A549 (cell line): ENCODE results near the gene OR1F1. TPM values are rescaled to one million over a fixed set of nuclear protein-coding genes. Genes with fewer than 3 reads are reported as not detected.
A peak's percentile ranks its signal among the peaks of the same experiment; 100 is the strongest.

Experiments used
- ATAC-seq, 2 experiments: fragments of 200-7000 bp in 1 of 2; fragments of >200 bp in 1 of 2; cut with Nextera tagmentation in 1 of 2; cut with Tn5 transposase in 1 of 2; 3 replicates each; pipeline versions ENCODE4 v1.8.0 to v1.9.1; 2018 to 2020; ENCODE audit warnings: mild to moderate bottlenecking in 1 of 2, moderate library complexity in 1 of 2
- CTCF ChIA-PET: fragments of 300-600 bp; sonication (Branson Sonifier 250); formaldehyde crosslinking; extraction: SDS; loops from one replicate; lab custom pipeline; 2021; ENCODE audit warnings: antibody characterized with exemption, inconsistent platforms; lab: Yijun Ruan, JAX
- POLR2A ChIA-PET: fragments of 350-600 bp; formaldehyde crosslinking; extraction: SDS; loops from one replicate; lab custom pipeline; 2021; ENCODE audit warnings: antibody characterized with exemption, inconsistent platforms; lab: Yijun Ruan, JAX
- DNase-seq, 2 experiments: peaks; one replicate each; pipeline versions ENCODE4 v3.0.0 to v3.0.0-alpha.2; 2011 to 2016; ENCODE audit warnings: low read depth in 1 of 2, low spot score in 1 of 2
- FAIRE-seq: peaks from 2 replicates; lab custom pipeline; 2011; peaks lifted over from hg19 to GRCh38; lab: Jason Lieb, UNC
- H3K27ac ChIP-seq, 2 experiments: fragments of >200 bp; sonication (Bioruptor Twin); formaldehyde crosslinking; 3 replicates each; pipeline ENCODE4 v1.5.1; 2016 to 2017
- H3K4me1 ChIP-seq: fragments of >200 bp; sonication (Bioruptor Twin); formaldehyde crosslinking; 3 replicates; pipeline ENCODE4 v1.6.1; 2016
- H3K4me2 ChIP-seq: fragments of >200 bp; sonication (Bioruptor Twin); formaldehyde crosslinking; 3 replicates; pipeline ENCODE4 v1.6.1; 2016
- H3K4me3 ChIP-seq: fragments of >200 bp; sonication (Bioruptor Twin); formaldehyde crosslinking; 3 replicates; pipeline ENCODE4 v1.5.1; 2016
- H3K9me3 ChIP-seq: fragments of >200 bp; sonication (Bioruptor Twin); formaldehyde crosslinking; 3 replicates; pipeline ENCODE4 v1.6.1; 2016
- CEBPB ChIP-seq, 2 experiments: fragments of >200 bp in 1 of 2; sonication (Bioruptor Twin) in 1 of 2; formaldehyde crosslinking in 1 of 2; IDR thresholded peaks; 2 replicates each; pipeline ENCODE4 v1.6.1; 2012 to 2016
- CHD4 ChIP-seq: fragments of 200-600 bp; sonication (generic); IDR thresholded peaks from 2 replicates; pipeline ENCODE4 v1.6.1; 2016; ENCODE audit warnings: antibody characterized with exemption, mild to moderate bottlenecking, borderline replicate concordance
- FOSB ChIP-seq: fragments of 250-450 bp; sonication (Bioruptor Pico); IDR thresholded peaks from 2 replicates; pipeline ENCODE4 v1.5.0; 2020; ENCODE audit warnings: mild to moderate bottlenecking, moderate library complexity
- FOSL2 ChIP-seq, 2 experiments: fragments of 450-650 bp in 1 of 2; fragments of >200 bp in 1 of 2; sonication (Bioruptor Twin) in 1 of 2; formaldehyde crosslinking; IDR thresholded peaks; 2 replicates each; pipeline versions ENCODE4 v1.5.0 to v1.6.1; 2016 to 2020; ENCODE audit warnings: mild to moderate bottlenecking in 1 of 2, moderate library complexity in 1 of 2
- GATA3 ChIP-seq: IDR thresholded peaks from 2 replicates; pipeline ENCODE4 v1.6.1; 2012; ENCODE audit warnings: borderline replicate concordance
- HEYL ChIP-seq: fragments of 250-450 bp; sonication (Bioruptor Pico); IDR thresholded peaks from 2 replicates; pipeline ENCODE4 v1.8.0; 2021; ENCODE audit warnings: mild to moderate bottlenecking, moderate library complexity
- HOXA7 ChIP-seq: fragments of 250-450 bp; sonication (Bioruptor Pico); IDR thresholded peaks from 2 replicates; pipeline ENCODE4 v1.5.0; 2020; ENCODE audit warnings: mild to moderate bottlenecking, moderate library complexity
- JUN ChIP-seq, 2 experiments: fragments of >200 bp; sonication (Bioruptor Twin); formaldehyde crosslinking; IDR thresholded peaks; 2 replicates in 1 of 2; 3 replicates in 1 of 2; pipeline ENCODE4 v1.6.1; 2016 to 2017
- MAFK ChIP-seq: fragments of 450-650 bp; IDR thresholded peaks from 2 replicates; pipeline ENCODE4 v1.6.1; 2014; ENCODE audit not compliant: partially characterized antibody
- POLR2A ChIP-seq: IDR thresholded peaks from 2 replicates; pipeline ENCODE4 v1.6.1; 2012; ENCODE audit warnings: mild to moderate bottlenecking, low read length
- RFX5 ChIP-seq: fragments of 450-650 bp; IDR thresholded peaks from 2 replicates; pipeline ENCODE4 v1.7.1; 2014; ENCODE audit warnings: antibody characterized with exemption, mild to moderate bottlenecking, moderate library complexity
- TFCP2L1 ChIP-seq: fragments of 250-450 bp; sonication (Bioruptor Pico); IDR thresholded peaks from 2 replicates; pipeline ENCODE4 v1.5.0; 2021; ENCODE audit warnings: mild to moderate bottlenecking
- WGBS: methylation state at CpG from one replicate; pipeline ENCODE4 v1.1.6; 2017; ENCODE audit errors: missing lambda C conversion rate; 5-methylcytosine and 5-hydroxymethylcytosine counted together
- polyA plus RNA-seq, 4 experiments: library from polyadenylated mRNA; depleted of rRNA in 3 of 4; stranded (reverse); fragments of >200 nt; fragmentation: RNase III in 1 of 4; extraction: RNeasy Plus Mini Kit Qiagen cat#74134 plus additional on column Dnase treatment in 1 of 4; gene quantifications; 2 replicates in 3 of 4; 3 replicates in 1 of 4; pipeline ENCODE4 v1.2.3, GENCODE V29; 2011 to 2017
- TF ChIP-seq, protein P1 (sequence below): fragments of >200 bp; sonication (Bioruptor Twin); formaldehyde crosslinking; IDR thresholded peaks from 2 replicates; pipeline ENCODE4 v1.6.1; 2016
- TF ChIP-seq, protein P2 (sequence below): fragments of 250-450 bp; sonication (Bioruptor Pico); IDR thresholded peaks from 2 replicates; pipeline ENCODE4 v1.5.0; 2020; ENCODE audit warnings: low read depth, mild to moderate bottlenecking, moderate library complexity
- TF ChIP-seq, protein P3 (sequence below): fragments of 250-450 bp; sonication (Bioruptor Pico); IDR thresholded peaks from 2 replicates; pipeline ENCODE4 v1.5.0; 2021; ENCODE audit warnings: mild to moderate bottlenecking, moderate library complexity, borderline replicate concordance
- TF ChIP-seq, protein P4 (sequence below): fragments of >200 bp; sonication (Bioruptor Twin); formaldehyde crosslinking; IDR thresholded peaks from 3 replicates; pipeline ENCODE4 v1.6.1; 2016
- TF ChIP-seq, protein P5 (sequence below): fragments of 200-600 bp; sonication (generic); IDR thresholded peaks from 2 replicates; pipeline ENCODE4 v1.6.1; 2016; ENCODE audit warnings: antibody characterized with exemption, mild to moderate bottlenecking, moderate library complexity
- TF ChIP-seq, protein P6 (sequence below): IDR thresholded peaks from 2 replicates; pipeline ENCODE4 v1.6.1; 2012

OR1F1 gene
- polyA plus RNA-seq, 2 of the 4 experiments (the other 2 are of a cell fraction): 0.31 to 1.3 TPM

DNA sequence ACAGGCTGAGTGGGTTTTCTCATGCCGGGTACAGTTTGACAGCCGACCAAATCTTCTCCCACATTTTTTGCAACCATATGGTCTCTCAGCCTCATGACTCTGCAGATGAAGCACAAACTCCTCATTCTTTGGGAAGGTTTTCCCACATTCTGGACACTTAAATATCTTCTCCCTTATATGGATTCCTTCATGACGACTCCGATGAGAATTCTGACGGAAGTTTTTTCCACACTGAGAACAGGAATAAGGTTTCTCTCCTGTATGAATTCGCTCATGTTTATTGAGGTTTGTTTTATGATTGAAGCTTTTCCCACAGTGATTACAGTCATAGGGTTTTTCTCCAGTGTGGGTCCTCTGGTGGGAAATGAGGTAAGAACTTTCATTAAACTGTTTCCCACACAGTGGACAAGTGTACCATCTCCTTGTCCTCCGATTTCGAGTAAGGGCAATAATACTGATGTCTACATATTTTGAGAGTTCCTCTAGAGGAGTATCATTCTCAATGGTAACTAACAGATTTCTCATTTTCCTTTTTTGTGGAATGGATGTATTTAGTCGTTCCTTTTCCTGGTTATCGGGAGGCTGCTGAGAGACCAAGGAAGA, 36.0 kb downstream of the OR1F1 start:
- no peak for FAIRE-seq
- ChIA-PET POLR2A (no interaction called here), CTCF (interaction anchor here (0.6 to 1.0 kb wide), 2 partner anchors 18 to 24 kb away, joined by 3 read pairs; no protein-coding TSS in a partner anchor)
- Histone ChIP-seq H3K4me1 (no peaks in the 10 kb centered on the region), H3K4me2 (no peak overlapping the region), H3K27ac (no peak overlapping the region), H3K4me3 (no peak overlapping the region), H3K9me3 (peaks cover 97% of the 10 kb centered on the region)
- 90% methylated on average over 10 of the region's 10 CpGs for WGBS
- no peak for ATAC-seq
- DNase-seq: peak in 1 of 2 experiments; percentile 45
- no peak for TF ChIP-seq HOXA7 (CRISPR knock-in tag)
- TF ChIP-seq GATA3: peak; percentile 38; the same call in 1 of the 2 replicates
- TF ChIP-seq RFX5: no peak
- TF ChIP-seq HEYL (CRISPR knock-in tag): no peak
- TF ChIP-seq, protein P1, sequence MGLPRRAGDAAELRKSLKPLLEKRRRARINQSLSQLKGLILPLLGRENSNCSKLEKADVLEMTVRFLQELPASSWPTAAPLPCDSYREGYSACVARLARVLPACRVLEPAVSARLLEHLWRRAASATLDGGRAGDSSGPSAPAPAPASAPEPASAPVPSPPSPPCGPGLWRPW: peak; percentile 39; the same call in 1 of the 2 replicates
- TF ChIP-seq, protein P2, sequence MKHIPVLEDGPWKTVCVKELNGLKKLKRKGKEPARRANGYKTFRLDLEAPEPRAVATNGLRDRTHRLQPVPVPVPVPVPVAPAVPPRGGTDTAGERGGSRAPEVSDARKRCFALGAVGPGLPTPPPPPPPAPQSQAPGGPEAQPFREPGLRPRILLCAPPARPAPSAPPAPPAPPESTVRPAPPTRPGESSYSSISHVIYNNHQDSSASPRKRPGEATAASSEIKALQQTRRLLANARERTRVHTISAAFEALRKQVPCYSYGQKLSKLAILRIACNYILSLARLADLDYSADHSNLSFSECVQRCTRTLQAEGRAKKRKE (CRISPR knock-in tag): no peak
- no peak for TF ChIP-seq CEBPB (IDR thresholded peaks at IDR 0.05)

DNA sequence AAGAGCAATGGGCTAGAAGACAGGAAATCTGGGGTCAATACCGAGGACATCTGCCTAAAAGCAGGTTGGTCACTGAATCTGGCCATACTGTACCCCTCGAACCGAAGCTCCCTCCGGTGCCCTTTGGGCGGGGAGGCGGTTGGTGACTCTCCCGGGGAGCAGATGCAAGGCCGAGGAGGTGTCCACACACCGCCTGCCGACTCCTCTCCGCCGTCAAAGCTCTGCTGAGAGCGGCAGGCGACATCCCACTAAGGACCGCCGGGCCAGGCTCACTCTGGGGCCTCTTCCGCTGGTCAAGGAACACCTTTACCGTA, 46.5 kb downstream of the OR1F1 start:
- Histone ChIP-seq H3K4me1 (peaks cover 7% of the 10 kb centered on the region; the same call in 2 of the 3 replicates), H3K4me3 (peak overlapping the region; percentile 86), H3K4me2 (peak overlapping the region; percentile 88), H3K27ac (peak overlapping the region; percentile 92 to 96), H3K9me3 (peaks cover 46% of the 10 kb centered on the region)
- FAIRE-seq (no peak), ATAC-seq (no peak; a peak in 1 of 6 replicates), DNase-seq (no peak)
- ChIA-PET CTCF (interaction anchor here (0.6 to 1.5 kb wide), 5 partner anchors 42 to 223 kb away, joined by 3 to 5 read pairs (median 3); no protein-coding TSS in a partner anchor), POLR2A (no interaction called here)
- no peak for TF ChIP-seq RFX5
- TF ChIP-seq, protein P3, sequence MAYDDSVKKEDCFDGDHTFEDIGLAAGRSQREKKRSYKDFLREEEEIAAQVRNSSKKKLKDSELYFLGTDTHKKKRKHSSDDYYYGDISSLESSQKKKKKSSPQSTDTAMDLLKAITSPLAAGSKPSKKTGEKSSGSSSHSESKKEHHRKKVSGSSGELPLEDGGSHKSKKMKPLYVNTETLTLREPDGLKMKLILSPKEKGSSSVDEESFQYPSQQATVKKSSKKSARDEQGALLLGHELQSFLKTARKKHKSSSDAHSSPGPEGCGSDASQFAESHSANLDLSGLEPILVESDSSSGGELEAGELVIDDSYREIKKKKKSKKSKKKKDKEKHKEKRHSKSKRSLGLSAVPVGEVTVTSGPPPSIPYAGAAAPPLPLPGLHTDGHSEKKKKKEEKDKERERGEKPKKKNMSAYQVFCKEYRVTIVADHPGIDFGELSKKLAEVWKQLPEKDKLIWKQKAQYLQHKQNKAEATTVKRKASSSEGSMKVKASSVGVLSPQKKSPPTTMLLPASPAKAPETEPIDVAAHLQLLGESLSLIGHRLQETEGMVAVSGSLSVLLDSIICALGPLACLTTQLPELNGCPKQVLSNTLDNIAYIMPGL (CRISPR knock-in tag): 0 out of 2 replicates have a peak, but pooled peaks have one; percentile 38
- no peak for TF ChIP-seq POLR2A
- no peak for TF ChIP-seq TFCP2L1
- TF ChIP-seq FOSB (CRISPR knock-in tag): no peak
- TF ChIP-seq, protein P4, sequence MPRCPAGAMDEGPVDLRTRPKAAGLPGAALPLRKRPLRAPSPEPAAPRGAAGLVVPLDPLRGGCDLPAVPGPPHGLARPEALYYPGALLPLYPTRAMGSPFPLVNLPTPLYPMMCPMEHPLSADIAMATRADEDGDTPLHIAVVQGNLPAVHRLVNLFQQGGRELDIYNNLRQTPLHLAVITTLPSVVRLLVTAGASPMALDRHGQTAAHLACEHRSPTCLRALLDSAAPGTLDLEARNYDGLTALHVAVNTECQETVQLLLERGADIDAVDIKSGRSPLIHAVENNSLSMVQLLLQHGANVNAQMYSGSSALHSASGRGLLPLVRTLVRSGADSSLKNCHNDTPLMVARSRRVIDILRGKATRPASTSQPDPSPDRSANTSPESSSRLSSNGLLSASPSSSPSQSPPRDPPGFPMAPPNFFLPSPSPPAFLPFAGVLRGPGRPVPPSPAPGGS: peak; percentile 13; the same call in 1 of the 3 replicates
- 13% methylated on average over 15 of the region's 18 CpGs for WGBS

DNA sequence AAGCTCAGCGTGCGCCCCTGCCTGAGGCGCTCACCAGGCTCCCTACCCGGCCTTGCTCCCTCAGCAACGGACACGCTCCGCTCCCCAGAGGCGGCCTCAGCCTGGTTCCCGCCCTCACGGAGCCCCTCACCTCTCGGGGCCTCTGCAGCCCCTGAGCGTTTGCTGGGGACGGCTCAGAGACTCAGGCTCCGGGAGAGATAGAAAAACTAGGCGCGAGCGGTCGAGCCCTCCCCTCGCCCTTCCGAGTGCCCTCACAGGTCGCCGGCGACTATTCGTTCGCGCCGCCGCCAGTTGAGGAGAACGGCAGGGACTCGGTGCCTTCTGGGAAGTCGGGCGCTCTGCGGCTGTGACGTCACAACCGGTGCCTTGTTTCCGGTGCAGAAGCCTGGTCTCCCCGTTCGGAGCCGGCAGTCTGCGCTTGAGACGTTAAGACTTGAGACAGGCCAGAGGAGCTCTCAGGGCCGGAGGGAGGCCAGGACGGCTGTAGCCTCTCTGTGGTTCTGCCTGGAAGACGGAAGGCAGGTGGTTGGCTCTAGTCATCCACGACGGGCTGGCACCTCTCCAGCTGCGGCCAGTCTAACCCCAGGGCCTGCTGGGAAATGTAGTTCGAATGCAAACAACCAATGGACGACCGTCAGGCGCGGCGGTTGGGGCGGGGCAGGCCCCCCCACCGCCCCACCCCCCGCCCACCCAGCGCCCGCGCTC, 47.0 kb downstream of the OR1F1 start, which contains the start of gene ZNF200:
ZNF200 (minus strand) TSS at position 302 of the 705 bp plus-strand sequence. CDS start 1,403 bp downstream, outside the sequence.
- peak; percentile 94 to 97 for DNase-seq
- ChIA-PET CTCF (interaction anchor here (0.9 to 1.5 kb wide), 4 partner anchors 42 to 222 kb away, joined by 3 to 5 read pairs (median 4); no protein-coding TSS in a partner anchor), POLR2A (interaction anchor here (2.0 kb wide), 1 partner anchor 48 kb away, joined by 4 read pairs; the partner anchor contains the start of gene ZNF263)
- no peak for FAIRE-seq
- Histone ChIP-seq H3K4me1 (peaks cover 7% of the 10 kb centered on the region; the same call in 2 of the 3 replicates), H3K9me3 (peaks cover 43% of the 10 kb centered on the region), H3K4me3 (peak within 1 kb of the TSS; percentile 86), H3K27ac (peak within 1 kb of the TSS; percentile 92 to 96), H3K4me2 (peak within 1 kb of the TSS; percentile 88)
- peak; percentile 98 to 99 for ATAC-seq
- 0% methylated on average over 20 of the region's 59 CpGs for WGBS
- TF ChIP-seq GATA3 (peak; percentile 65; the same call in 1 of the 2 replicates), CEBPB (IDR thresholded peaks at IDR 0.05) (no peak), MAFK (no peak), FOSL2 (IDR thresholded peaks at IDR 0.05) (no peak), FOSL2 (CRISPR knock-in tag; IDR thresholded peaks at IDR 0.05) (peak; percentile 34), POLR2A (peak; percentile 79), CHD4 (no peak), JUN (IDR thresholded peaks at IDR 0.05) (peak; percentile 42 to 56; a peak in 2 of 5 replicates), HEYL (CRISPR knock-in tag) (no peak)
- TF ChIP-seq, protein P5, sequence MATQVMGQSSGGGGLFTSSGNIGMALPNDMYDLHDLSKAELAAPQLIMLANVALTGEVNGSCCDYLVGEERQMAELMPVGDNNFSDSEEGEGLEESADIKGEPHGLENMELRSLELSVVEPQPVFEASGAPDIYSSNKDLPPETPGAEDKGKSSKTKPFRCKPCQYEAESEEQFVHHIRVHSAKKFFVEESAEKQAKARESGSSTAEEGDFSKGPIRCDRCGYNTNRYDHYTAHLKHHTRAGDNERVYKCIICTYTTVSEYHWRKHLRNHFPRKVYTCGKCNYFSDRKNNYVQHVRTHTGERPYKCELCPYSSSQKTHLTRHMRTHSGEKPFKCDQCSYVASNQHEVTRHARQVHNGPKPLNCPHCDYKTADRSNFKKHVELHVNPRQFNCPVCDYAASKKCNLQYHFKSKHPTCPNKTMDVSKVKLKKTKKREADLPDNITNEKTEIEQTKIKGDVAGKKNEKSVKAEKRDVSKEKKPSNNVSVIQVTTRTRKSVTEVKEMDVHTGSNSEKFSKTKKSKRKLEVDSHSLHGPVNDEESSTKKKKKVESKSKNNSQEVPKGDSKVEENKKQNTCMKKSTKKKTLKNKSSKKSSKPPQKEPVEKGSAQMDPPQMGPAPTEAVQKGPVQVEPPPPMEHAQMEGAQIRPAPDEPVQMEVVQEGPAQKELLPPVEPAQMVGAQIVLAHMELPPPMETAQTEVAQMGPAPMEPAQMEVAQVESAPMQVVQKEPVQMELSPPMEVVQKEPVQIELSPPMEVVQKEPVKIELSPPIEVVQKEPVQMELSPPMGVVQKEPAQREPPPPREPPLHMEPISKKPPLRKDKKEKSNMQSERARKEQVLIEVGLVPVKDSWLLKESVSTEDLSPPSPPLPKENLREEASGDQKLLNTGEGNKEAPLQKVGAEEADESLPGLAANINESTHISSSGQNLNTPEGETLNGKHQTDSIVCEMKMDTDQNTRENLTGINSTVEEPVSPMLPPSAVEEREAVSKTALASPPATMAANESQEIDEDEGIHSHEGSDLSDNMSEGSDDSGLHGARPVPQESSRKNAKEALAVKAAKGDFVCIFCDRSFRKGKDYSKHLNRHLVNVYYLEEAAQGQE: no peak
- TF ChIP-seq, protein P6, sequence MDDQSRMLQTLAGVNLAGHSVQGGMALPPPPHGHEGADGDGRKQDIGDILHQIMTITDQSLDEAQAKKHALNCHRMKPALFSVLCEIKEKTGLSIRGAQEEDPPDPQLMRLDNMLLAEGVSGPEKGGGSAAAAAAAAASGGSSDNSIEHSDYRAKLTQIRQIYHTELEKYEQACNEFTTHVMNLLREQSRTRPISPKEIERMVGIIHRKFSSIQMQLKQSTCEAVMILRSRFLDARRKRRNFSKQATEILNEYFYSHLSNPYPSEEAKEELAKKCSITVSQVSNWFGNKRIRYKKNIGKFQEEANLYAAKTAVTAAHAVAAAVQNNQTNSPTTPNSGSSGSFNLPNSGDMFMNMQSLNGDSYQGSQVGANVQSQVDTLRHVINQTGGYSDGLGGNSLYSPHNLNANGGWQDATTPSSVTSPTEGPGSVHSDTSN: peak; percentile 91
- TF ChIP-seq, protein P4: 0 out of 3 replicates have a peak, but pooled peaks have one; percentile 57
